Measurements from ENCODE around the gene CABCOCO1.

The CABCOCO1 gene

GRCh38 chr10:61757525-61758397 is 95.0 kb downstream of the CABCOCO1 start:
- peak; percentile 74 for DNase-seq

- DNase-seq = peak; percentile 80
These were observed 95.7 kb downstream of the CABCOCO1 start for GRCh38 chr10:61758433-61758832.

GRCh38 chr10:61759751-61760150 is 97.0 kb downstream of the CABCOCO1 start:
- no peak for DNase-seq

- peak; percentile 92 for DNase-seq
These were observed 98.5 kb downstream of the CABCOCO1 start for GRCh38 chr10:61760943-61761824.

GRCh38 chr10:61761825-61762217 is 99.1 kb downstream of the CABCOCO1 start:
- no peak for DNase-seq

- no peak for DNase-seq
These were observed 101.0 kb downstream of the CABCOCO1 start for GRCh38 chr10:61763778-61764177.

- no peak for DNase-seq
These were observed 101.8 kb downstream of the CABCOCO1 start for GRCh38 chr10:61764486-61764885.

- no peak for DNase-seq
These were observed 102.7 kb downstream of the CABCOCO1 start for GRCh38 chr10:61765176-61766087.

GRCh38 chr10:61766927-61767326 is 104.2 kb downstream of the CABCOCO1 start:
- DNase-seq = no peak

- no peak for DNase-seq
These were observed 111.3 kb downstream of the CABCOCO1 start for GRCh38 chr10:61774031-61774430.

GRCh38 chr10:61775111-61775510 is 112.4 kb downstream of the CABCOCO1 start:
- DNase-seq = no peak

- no peak for DNase-seq
These were observed 114.0 kb downstream of the CABCOCO1 start for GRCh38 chr10:61776615-61777266.

- no peak for DNase-seq
These were observed 115.4 kb downstream of the CABCOCO1 start for GRCh38 chr10:61778137-61778536.

GRCh38 chr10:61779276-61779675 is 116.5 kb downstream of the CABCOCO1 start:
- no peak for DNase-seq

GRCh38 chr10:61779950-61780659 is 117.4 kb downstream of the CABCOCO1 start:
- peak; percentile 58 for DNase-seq

- DNase-seq = no peak
These were observed 118.0 kb downstream of the CABCOCO1 start for GRCh38 chr10:61780732-61781131.

GRCh38 chr10:61781969-61782403 is 119.3 kb downstream of the CABCOCO1 start:
- no peak for DNase-seq

GRCh38 chr10:61784354-61785133 is 121.8 kb downstream of the CABCOCO1 start:
- DNase-seq = no peak

GRCh38 chr10:61785473-61786105 is 122.9 kb downstream of the CABCOCO1 start:
- DNase-seq = no peak

GRCh38 chr10:61786728-61787127 is 124.0 kb downstream of the CABCOCO1 start:
- peak; percentile 79 for DNase-seq

All from EL (cell line).